ENCODE results near the gene MIR17HG.

- TF ChIP-seq POLR2A (IDR thresholded peaks at IDR 0.05), result no peak
- TF ChIP-seq CTCF (IDR thresholded peaks at IDR 0.05), result no peak
Measured at GRCh38 chr13:91357613-91358386, 10.3 kb downstream of the MIR17HG start.
